Neural progenitor cell (in vitro differentiated cells): ENCODE data around the gene FBXL17.

ENCODE experiments used
- EZH2phosphoT487 ChIP-seq: fragments of 200-600 bp; sonication (generic); IDR thresholded peaks from 2 replicates; pipeline ENCODE4 v1.6.1; 2017; ENCODE audit warnings: antibody characterized with exemption
- TF ChIP-seq, protein P1 (sequence below): fragments of 200-600 bp; sonication (generic); IDR thresholded peaks from 2 replicates; pipeline ENCODE4 v1.5.1; 2017; ENCODE audit warnings: antibody characterized with exemption, mild to moderate bottlenecking

DNA sequence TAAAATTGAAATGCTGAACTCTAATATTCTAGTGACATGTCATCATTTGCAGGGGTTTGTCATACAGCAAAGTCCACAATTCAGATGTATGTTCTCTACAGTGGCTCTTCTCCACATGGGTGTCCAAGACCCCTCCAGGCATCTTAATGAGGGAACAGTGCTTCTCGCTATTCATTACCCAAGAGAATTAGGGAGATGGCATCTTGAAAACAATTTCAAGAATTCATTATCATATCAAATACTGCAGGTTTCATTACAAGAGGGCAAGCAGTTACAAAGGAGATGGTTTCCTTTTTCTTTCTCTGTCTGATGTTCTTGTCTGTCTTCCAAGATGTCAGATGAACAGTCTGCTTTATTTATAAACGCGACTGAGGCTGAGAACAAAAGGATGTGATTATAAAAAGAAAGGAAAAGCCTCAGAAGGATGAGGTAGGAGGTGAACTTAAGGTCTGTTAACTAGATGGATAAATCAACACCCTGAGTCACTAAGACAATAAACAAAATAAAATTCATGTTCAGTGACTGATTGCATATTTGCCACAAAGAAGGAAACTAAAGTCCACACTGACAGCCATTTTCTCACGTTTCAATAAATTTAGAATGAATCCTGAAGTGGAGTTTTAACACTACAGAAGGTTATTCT is 384.4 kb downstream of the FBXL17 start:
- TF ChIP-seq, protein P1, sequence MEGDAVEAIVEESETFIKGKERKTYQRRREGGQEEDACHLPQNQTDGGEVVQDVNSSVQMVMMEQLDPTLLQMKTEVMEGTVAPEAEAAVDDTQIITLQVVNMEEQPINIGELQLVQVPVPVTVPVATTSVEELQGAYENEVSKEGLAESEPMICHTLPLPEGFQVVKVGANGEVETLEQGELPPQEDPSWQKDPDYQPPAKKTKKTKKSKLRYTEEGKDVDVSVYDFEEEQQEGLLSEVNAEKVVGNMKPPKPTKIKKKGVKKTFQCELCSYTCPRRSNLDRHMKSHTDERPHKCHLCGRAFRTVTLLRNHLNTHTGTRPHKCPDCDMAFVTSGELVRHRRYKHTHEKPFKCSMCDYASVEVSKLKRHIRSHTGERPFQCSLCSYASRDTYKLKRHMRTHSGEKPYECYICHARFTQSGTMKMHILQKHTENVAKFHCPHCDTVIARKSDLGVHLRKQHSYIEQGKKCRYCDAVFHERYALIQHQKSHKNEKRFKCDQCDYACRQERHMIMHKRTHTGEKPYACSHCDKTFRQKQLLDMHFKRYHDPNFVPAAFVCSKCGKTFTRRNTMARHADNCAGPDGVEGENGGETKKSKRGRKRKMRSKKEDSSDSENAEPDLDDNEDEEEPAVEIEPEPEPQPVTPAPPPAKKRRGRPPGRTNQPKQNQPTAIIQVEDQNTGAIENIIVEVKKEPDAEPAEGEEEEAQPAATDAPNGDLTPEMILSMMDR = no peak
- no peak for TF ChIP-seq EZH2phosphoT487
